GM12878 (cell line): ENCODE data around the gene SLC34A1. TPM values are rescaled to one million over a fixed set of nuclear protein-coding genes. Genes with fewer than 3 reads are reported as not detected.

Source experiments
- BMI1 ChIP-seq: fragments of 450-650 bp; IDR thresholded peaks from 2 replicates; pipeline ENCODE4 v1.6.1; 2016; ENCODE audit warnings: mild to moderate bottlenecking, moderate library complexity, borderline replicate concordance
- GATAD2B ChIP-seq: fragments of 450-650 bp; conservative IDR thresholded peaks from 2 replicates; pipeline ENCODE4 v1.6.1; 2017; ENCODE audit warnings: low read depth, mild to moderate bottlenecking, moderate library complexity
- HDAC6 ChIP-seq: fragments of 200-600 bp; sonication (generic); IDR thresholded peaks from one replicate; pipeline ENCODE4 v1.8.0; 2017; ENCODE audit warnings: antibody characterized with exemption; ENCODE audit not compliant: unreplicated experiment
- IRF4 ChIP-seq: IDR thresholded peaks from 2 replicates; pipeline ENCODE4 v1.6.1; 2011; ENCODE audit warnings: low read depth, low read length
- KLF5 ChIP-seq: fragments of 450-650 bp; IDR thresholded peaks from 2 replicates; pipeline ENCODE4 v1.6.1; 2014; ENCODE audit warnings: mild to moderate bottlenecking; ENCODE audit not compliant: partially characterized antibody
- MAX ChIP-seq: IDR thresholded peaks from 2 replicates; pipeline ENCODE4 v1.6.1; 2012; ENCODE audit warnings: low read depth, low read length, improper control_type of control experiment
- MEF2B ChIP-seq: fragments of 450-650 bp; IDR thresholded peaks from 2 replicates; pipeline ENCODE4 v1.6.1; 2018; ENCODE audit warnings: mild to moderate bottlenecking, moderate library complexity; ENCODE audit not compliant: partially characterized antibody, poor library complexity, severe bottlenecking
- MXI1 ChIP-seq: fragments of 150-350 bp; IDR thresholded peaks from 2 replicates; pipeline ENCODE4 v1.6.1; 2011; ENCODE audit warnings: low read depth, mild to moderate bottlenecking, inconsistent platforms, low read length, improper control_type of control experiment
- NKRF ChIP-seq: fragments of 450-650 bp; conservative IDR thresholded peaks from 2 replicates; pipeline ENCODE4 v1.6.1; 2017; ENCODE audit warnings: mild to moderate bottlenecking, moderate library complexity
- PBX3 ChIP-seq: IDR thresholded peaks from 2 replicates; pipeline ENCODE4 v1.6.1; 2011; ENCODE audit warnings: mild to moderate bottlenecking, low read depth, low read length, moderate library complexity; ENCODE audit not compliant: insufficient replicate concordance
- PML ChIP-seq: IDR thresholded peaks from 2 replicates; pipeline ENCODE4 v1.6.1; 2012; ENCODE audit warnings: low read length, inconsistent platforms
- SKIL ChIP-seq: fragments of 450-650 bp; IDR thresholded peaks from 2 replicates; pipeline ENCODE4 v1.6.1; 2017; ENCODE audit warnings: mild to moderate bottlenecking, low read depth, inconsistent platforms; ENCODE audit not compliant: poor library complexity, severe bottlenecking
- SREBF2 ChIP-seq: IDR thresholded peaks from 2 replicates; pipeline ENCODE4 v1.6.1; 2012; ENCODE audit warnings: mild to moderate bottlenecking, low read length
- polyA plus RNA-seq, 11 experiments: library from polyadenylated mRNA; depleted of rRNA in 4 of 11; unstranded in 6 of 11; stranded (reverse) in 5 of 11; fragments of >200 nt; fragmentation: Nextera tagmentation in 4 of 11; fragmentation: Illumina TruSeq in 1 of 11; extraction: Ambion mirVana in 4 of 11; extraction: Trizol in 1 of 11; gene quantifications; 1 replicate in 1 of 11; 2 replicates in 10 of 11; pipeline versions ENCODE4 v1.2.1 to v1.2.3, GENCODE V29; 2011 to 2016; ENCODE audit warnings: inconsistent platforms in 2 of 11, missing spikeins in 2 of 11, low read depth in 1 of 11
- total RNA-seq, 4 experiments: library from RNA; depleted of rRNA in 3 of 4; stranded (reverse); fragments of >200 nt in 3 of 4; fragmentation: Illumina TruSeq in 1 of 4; extraction: Trizol in 1 of 4; gene quantifications; 2 replicates each; pipeline versions ENCODE4 v1.2.1 to v1.2.3, GENCODE V29; 2013 to 2021
- TF ChIP-seq, protein P1 (sequence below): fragments of 450-650 bp; IDR thresholded peaks from 2 replicates; pipeline ENCODE4 v1.6.1; 2016; ENCODE audit warnings: mild to moderate bottlenecking, moderate library complexity, borderline replicate concordance
- TF ChIP-seq, protein P2 (sequence below): fragments of 450-650 bp; IDR thresholded peaks from 2 replicates; pipeline ENCODE4 v1.6.1; 2018; ENCODE audit warnings: borderline replicate concordance, mild to moderate bottlenecking; ENCODE audit not compliant: partially characterized antibody

SLC34A1 gene
- total and polyA plus RNA-seq, 10 of the 15 experiments (the other 5 are each of a cell fraction or from before 2014, with no cell fraction given): 0.03 to 0.14 (median 0.09) TPM; not detected in 2

GRCh38 chr5:177357459-177358351, 26.5 kb upstream of the SLC34A1 start, which contains the start of gene RGS14 (continued):
- TF ChIP-seq NKRF: peak; percentile 91
- peak; percentile 86 for TF ChIP-seq MXI1
- no peak for TF ChIP-seq PML
- no peak for TF ChIP-seq SREBF2
- TF ChIP-seq GATAD2B: peak; percentile 87; the same call in 1 of the 2 replicates
- no peak for TF ChIP-seq HDAC6
- TF ChIP-seq, protein P1, sequence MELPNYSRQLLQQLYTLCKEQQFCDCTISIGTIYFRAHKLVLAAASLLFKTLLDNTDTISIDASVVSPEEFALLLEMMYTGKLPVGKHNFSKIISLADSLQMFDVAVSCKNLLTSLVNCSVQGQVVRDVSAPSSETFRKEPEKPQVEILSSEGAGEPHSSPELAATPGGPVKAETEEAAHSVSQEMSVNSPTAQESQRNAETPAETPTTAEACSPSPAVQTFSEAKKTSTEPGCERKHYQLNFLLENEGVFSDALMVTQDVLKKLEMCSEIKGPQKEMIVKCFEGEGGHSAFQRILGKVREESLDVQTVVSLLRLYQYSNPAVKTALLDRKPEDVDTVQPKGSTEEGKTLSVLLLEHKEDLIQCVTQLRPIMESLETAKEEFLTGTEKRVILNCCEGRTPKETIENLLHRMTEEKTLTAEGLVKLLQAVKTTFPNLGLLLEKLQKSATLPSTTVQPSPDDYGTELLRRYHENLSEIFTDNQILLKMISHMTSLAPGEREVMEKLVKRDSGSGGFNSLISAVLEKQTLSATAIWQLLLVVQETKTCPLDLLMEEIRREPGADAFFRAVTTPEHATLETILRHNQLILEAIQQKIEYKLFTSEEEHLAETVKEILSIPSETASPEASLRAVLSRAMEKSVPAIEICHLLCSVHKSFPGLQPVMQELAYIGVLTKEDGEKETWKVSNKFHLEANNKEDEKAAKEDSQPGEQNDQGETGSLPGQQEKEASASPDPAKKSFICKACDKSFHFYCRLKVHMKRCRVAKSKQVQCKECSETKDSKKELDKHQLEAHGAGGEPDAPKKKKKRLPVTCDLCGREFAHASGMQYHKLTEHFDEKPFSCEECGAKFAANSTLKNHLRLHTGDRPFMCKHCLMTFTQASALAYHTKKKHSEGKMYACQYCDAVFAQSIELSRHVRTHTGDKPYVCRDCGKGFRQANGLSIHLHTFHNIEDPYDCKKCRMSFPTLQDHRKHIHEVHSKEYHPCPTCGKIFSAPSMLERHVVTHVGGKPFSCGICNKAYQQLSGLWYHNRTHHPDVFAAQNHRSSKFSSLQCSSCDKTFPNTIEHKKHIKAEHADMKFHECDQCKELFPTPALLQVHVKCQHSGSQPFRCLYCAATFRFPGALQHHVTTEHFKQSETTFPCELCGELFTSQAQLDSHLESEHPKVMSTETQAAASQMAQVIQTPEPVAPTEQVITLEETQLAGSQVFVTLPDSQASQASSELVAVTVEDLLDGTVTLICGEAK: peak; percentile 75; the same call in 1 of the 2 replicates
- TF ChIP-seq MAX: no peak; the same call in 1 of the 2 replicates
- TF ChIP-seq PBX3: no peak
- peak; percentile 70; the same call in 1 of the 2 replicates for TF ChIP-seq IRF4
- TF ChIP-seq KLF5: peak; percentile 55
- TF ChIP-seq, protein P2, sequence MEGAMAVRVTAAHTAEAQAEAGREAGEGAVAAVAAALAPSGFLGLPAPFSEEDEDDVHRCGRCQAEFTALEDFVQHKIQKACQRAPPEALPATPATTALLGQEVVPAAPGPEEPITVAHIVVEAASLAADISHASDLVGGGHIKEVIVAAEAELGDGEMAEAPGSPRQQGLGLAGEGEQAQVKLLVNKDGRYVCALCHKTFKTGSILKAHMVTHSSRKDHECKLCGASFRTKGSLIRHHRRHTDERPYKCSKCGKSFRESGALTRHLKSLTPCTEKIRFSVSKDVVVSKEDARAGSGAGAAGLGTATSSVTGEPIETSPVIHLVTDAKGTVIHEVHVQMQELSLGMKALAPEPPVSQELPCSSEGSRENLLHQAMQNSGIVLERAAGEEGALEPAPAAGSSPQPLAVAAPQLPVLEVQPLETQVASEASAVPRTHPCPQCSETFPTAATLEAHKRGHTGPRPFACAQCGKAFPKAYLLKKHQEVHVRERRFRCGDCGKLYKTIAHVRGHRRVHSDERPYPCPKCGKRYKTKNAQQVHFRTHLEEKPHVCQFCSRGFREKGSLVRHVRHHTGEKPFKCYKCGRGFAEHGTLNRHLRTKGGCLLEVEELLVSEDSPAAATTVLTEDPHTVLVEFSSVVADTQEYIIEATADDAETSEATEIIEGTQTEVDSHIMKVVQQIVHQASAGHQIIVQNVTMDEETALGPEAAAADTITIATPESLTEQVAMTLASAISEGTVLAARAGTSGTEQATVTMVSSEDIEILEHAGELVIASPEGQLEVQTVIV: peak; percentile 56
- TF ChIP-seq MEF2B: peak; percentile 36
- peak; percentile 26 for TF ChIP-seq SKIL
- TF ChIP-seq BMI1: peak; percentile 78
